T-helper 2 cell (primary cell): Measurements from ENCODE around the gene EVA1C.
"Not testable (repeated sequence)": the region's sequence is repeated elsewhere in the genome, so short reads cannot be mapped to it uniquely, and the experiment has no call there.

Source experiments
- DNase-seq, 5 experiments: peaks; one replicate each; pipeline versions ENCODE4 v3.0.0 to v3.0.0-alpha.2; 2012 to 2022

The EVA1C gene

GRCh38 chr21:32424674-32425073, 12.2 kb downstream of the EVA1C start:
- no peak for DNase-seq

GRCh38 chr21:32425628-32426027, 13.1 kb downstream of the EVA1C start:
- no peak for DNase-seq

GRCh38 chr21:32426066-32426465, 13.6 kb downstream of the EVA1C start:
- DNase-seq, result no peak

GRCh38 chr21:32426592-32427051, 14.1 kb downstream of the EVA1C start:
- DNase-seq, result no peak

GRCh38 chr21:32427958-32428623, 15.6 kb downstream of the EVA1C start:
- no peak for DNase-seq

- DNase-seq, result not testable (repeated sequence)
These were observed 20.6 kb downstream of the EVA1C start for GRCh38 chr21:32432982-32433660.

GRCh38 chr21:32437729-32438128, 25.2 kb downstream of the EVA1C start:
- DNase-seq, result no peak

- no peak for DNase-seq
These were observed 30.2 kb downstream of the EVA1C start for GRCh38 chr21:32442566-32443318.

- no peak for DNase-seq
These were observed 32.6 kb downstream of the EVA1C start for GRCh38 chr21:32445101-32445500.

GRCh38 chr21:32446440-32446839, 33.9 kb downstream of the EVA1C start:
- not testable (repeated sequence) for DNase-seq

- no peak for DNase-seq
These were observed 34.7 kb downstream of the EVA1C start for GRCh38 chr21:32447224-32447623.

GRCh38 chr21:32448803-32449594, 36.5 kb downstream of the EVA1C start:
- DNase-seq, result no peak

- DNase-seq, result not testable (repeated sequence)
These were observed 38.6 kb downstream of the EVA1C start for GRCh38 chr21:32450881-32451701.

GRCh38 chr21:32452191-32452590, 39.7 kb downstream of the EVA1C start:
- DNase-seq, result not testable (repeated sequence)

- DNase-seq, result no peak
These were observed 40.1 kb downstream of the EVA1C start for GRCh38 chr21:32452641-32453040.

- DNase-seq, result no peak
These were observed 43.0 kb downstream of the EVA1C start for GRCh38 chr21:32455548-32455947.

GRCh38 chr21:32456497-32456918, 44.0 kb downstream of the EVA1C start:
- no peak for DNase-seq

GRCh38 chr21:32457360-32457840, 44.9 kb downstream of the EVA1C start:
- no peak for DNase-seq

- DNase-seq, result no peak
These were observed 45.5 kb downstream of the EVA1C start for GRCh38 chr21:32457962-32458361.

- no peak for DNase-seq
These were observed 47.5 kb downstream of the EVA1C start for GRCh38 chr21:32459972-32460371.

GRCh38 chr21:32461503-32461902, 49.0 kb downstream of the EVA1C start:
- no peak for DNase-seq

- not testable (repeated sequence) for DNase-seq
These were observed 50.1 kb downstream of the EVA1C start for GRCh38 chr21:32462564-32462963.
